ENCODE results near the gene SPRED3.
"Not testable (repeated sequence)": the region's sequence is repeated elsewhere in the genome, so short reads cannot be mapped to it uniquely, and the experiment has no call there.

SPRED3 gene

DNA sequence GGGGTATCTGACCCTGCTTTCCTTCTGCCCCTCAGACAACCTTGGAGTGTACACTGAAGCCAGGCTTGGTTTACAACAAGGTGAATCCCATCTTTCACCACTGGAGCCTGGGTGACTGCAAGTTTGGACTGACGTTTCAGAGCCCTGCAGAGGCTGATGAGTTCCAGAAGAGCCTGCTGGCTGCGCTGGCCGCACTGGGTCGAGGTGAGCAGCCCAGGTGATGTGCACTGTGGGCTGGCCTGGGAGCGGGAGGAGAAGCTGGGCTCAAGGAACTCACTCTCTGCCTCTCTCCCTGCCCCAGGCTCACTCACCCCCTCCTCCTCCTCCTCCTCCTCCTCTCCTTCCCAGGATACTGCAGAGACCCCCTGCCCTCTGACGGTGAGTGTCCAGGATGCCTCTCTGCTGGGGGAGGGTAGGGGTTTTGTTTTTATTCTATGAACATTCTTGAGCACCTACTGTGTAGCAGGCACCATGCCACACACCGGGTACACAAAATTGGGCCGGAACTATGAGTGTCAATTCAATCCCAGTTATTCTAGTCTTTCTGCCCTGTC is 3.5 kb downstream of the SPRED3 start:
- DNase-seq (ENCODE audit: low spot score): no peak

DNA sequence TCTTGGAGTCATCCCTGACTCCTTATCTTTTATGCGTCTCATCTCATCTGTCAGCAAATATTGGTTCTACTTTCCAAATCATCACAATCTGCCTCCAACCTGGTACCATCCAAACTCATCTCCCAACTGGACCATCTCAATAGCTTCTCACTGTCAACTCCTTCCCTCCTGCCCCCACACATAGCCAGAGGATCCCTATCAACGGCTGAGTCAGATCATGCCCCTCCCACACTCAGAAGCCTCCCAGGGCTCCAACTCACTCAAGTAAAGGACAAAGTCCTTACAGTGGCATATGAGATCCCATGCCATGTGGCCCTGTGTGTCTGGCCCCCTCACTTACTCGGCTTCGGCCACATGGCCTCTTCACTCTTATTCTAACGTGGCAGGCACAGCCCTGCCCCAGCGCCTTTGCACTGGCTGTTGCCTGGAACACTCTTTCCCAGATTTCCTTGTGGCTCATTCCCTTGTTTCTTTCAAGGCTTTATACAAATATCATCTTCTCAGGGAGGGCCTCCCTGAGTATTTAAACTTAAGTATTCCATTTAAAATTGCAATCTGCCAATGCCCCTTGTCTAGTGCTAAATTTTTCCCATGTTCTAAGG is 4.3 kb downstream of the SPRED3 start:
- no peak for DNase-seq (ENCODE audit: low spot score)

DNA sequence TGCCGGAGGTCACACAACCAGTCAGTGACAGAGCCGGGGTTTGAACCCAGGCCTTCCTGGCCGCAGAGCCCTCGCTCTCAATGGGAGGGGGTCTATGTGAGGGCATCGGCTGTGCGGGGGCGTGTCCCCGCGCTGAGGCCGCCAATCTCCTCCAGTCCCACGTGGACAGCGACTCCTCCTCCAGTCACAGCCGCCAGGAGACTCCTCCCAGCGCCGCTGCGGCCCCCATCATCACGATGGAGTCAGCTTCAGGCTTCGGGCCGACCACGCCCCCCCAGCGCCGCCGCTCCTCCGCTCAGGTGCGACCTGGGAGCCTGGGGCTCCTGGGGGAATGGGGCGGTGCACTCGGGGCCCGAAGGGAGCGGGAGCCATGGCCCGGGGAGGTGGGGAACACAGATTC is 6.0 kb downstream of the SPRED3 start:
- DNase-seq (ENCODE audit: low spot score): no peak

DNA sequence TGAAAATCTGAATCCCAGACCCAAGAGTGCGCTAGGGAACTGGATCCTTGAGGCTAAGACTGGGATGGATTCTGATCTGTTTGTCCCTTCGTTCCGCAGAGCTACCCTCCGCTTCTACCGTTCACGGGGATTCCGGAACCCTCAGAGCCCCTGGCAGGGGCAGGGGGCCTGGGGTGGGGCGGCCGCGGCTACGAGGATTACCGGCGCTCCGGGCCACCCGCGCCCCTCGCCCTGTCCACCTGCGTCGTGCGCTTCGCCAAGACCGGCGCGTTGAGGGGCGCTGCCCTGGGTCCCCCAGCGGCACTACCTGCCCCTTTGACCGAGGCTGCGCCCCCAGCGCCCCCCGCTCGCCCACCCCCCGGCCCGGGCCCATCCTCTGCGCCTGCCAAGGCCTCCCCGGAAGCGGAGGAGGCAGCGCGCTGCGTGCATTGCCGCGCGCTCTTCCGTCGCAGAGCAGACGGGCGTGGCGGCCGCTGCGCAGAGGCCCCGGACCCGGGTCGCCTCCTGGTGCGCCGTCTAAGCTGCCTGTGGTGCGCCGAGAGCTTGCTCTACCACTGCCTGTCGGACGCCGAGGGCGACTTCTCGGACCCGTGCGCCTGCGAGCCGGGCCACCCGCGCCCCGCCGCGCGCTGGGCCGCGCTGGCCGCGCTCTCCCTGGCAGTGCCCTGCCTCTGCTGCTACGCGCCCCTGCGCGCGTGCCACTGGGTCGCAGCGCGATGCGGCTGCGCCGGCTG is 7.1 kb downstream of the SPRED3 start:
- DNase-seq (ENCODE audit: low spot score): no peak

DNA sequence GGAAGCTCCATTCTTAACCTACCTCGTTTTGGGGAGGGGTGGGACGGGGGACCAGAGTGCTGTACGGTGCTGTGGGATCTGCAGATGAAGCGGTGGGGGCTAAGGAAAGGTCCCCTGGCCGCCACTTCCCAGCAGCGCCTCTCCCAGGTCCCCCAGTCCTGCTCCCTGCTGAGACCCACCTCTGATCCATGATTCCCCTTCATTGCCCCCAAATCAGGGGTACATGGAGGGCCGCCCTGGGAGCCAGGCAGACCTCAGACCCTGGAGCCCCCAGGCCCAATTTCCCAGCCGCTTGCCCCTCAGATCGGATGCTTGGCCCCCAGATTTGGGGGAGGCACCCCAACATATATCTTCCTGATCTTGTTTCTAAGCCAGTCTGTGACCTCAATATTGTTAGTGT is 10.6 kb downstream of the SPRED3 start:
- no peak for DNase-seq (ENCODE audit: low spot score)

DNA sequence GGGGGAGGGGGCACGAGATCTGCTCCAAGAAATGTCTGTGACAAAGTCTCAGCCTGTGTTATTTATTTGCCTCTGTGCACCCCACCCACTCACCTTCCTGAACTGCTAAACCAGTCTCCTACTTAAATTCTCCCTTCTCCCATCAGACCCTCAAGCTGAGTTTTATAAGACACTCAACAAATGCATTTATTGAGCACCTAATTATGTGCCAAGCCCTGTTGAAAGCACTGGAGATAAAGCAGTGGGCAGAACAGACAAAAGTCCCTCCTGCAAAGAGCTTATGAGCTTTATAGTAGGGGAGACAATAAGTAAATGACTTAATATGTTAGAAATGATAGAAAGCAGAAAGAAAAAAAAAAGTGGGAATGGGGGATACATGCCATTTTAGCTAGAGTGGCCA is 11.0 kb downstream of the SPRED3 start:
- no peak for DNase-seq (ENCODE audit: low spot score)

DNA sequence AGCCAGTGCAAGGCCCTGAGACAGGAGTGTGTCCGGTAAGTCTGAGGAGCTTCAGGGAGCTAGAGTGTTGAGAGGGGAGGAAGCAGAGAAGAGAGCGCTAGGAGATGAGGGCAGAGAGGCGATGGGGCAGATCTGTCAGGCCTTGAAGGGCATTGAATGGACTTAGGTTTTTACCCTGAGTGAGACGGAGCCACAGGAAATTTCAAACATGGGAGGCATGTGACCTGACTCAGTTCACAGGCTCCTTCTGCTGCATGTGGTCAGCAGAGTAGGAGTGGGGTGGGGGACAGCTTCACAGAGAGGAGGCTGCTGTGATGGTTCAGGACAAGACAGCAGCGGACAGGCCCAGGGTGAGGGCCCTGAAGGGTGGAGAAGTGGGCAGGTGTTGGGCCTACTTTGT is 11.9 kb downstream of the SPRED3 start:
- no peak for DNase-seq (ENCODE audit: low spot score)

DNA sequence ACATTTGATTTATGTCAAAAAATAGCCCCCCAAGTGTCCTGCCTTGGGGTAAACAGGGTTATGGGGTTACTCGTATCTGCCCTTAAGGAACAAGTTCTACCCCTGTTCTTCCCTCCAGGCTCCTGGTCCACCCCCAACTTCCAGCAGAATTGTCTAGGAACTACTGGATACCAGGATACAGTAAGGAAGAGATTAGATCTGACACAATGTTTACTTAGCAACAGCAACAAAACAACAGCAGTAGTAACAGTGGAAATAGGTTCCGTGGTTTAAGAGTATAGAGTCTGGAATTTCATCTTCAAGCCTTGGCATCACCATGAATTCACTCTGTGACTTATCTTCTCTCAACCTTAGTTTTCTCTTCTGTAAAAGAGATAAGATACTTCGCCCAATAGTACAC is 12.7 kb downstream of the SPRED3 start:
- DNase-seq (ENCODE audit: low spot score): no peak

DNA sequence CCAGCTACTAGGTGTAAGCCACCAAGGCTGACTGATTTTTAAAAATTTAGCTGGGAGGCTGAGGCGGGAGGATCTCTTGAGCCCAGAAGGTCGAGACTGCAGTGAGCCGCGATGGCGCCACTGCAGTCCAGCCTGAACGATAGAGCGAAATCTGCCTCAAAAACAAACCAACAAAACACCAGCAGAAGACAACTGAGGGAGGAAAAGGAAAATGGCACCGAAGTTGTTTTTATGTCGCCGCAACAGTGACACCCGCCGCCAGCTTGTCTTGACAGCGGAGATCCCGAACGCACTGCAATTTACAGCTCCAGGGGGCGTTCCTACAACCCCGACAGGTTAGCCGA is 14.1 kb downstream of the SPRED3 start:
- no peak for DNase-seq (ENCODE audit: low spot score)

DNA sequence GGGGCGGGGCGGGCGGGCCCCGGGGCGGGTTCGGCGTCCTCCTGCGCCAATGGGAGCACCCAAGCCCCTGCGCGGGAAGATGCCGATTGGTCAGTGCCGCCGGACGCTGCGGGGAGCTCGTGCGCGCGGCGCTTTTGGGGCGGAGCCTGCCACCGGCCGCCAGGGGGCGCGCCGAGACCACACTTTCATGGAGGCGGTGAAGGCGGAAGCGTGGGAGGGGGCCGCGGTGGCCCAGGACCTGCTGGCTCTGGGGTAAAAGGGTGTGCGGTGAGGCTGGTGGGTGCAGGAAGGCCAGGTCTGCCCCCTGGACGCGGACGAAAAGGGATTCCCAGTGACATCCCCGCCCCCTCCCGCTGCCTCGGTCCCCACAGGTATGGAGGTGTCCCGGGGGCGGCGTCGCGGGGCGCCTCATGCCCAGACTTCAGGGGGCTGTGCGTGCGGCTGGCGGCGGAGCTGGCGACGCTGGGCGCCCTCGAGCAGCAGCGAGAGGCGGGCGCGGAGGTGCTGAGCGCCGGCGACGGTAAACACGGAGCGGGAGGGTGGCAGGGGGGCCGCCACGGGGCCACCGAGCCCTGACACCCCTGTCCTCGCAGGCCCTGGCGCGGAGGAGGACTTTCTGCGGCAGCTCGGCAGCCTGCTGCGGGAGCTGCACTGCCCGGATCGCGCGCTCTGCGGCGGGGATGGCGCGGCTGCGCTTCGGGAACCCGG is 14.6 kb downstream of the SPRED3 start, which contains the start of gene FAM98C:
Gene FAM98C (plus strand): TSS at position 127 of the 708 bp plus-strand sequence. CDS start 61 bp downstream, at position 188.
- DNase-seq (ENCODE audit: low spot score): peak; percentile 96

DNA sequence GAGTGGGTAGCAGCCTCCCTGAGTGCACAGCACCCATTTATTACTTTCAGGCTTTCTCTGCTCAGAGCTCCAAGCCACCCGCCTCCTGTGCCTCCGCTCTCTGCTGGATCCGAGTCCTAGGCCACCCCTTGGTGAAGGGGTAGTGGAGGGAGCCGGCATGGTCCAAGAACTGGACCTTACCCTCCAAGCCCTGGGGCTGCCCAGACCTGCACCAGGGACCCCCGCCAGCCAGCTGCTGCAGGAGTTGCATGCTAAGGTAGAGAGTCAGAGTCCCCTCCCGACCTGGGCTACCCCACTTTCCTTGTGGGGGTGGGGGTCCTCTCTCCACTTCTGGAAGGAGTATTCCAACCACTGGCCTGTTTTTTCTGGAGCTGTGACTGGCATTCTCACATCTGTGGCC is 16.4 kb downstream of the SPRED3 start:
- no peak for DNase-seq (ENCODE audit: low spot score)

DNA sequence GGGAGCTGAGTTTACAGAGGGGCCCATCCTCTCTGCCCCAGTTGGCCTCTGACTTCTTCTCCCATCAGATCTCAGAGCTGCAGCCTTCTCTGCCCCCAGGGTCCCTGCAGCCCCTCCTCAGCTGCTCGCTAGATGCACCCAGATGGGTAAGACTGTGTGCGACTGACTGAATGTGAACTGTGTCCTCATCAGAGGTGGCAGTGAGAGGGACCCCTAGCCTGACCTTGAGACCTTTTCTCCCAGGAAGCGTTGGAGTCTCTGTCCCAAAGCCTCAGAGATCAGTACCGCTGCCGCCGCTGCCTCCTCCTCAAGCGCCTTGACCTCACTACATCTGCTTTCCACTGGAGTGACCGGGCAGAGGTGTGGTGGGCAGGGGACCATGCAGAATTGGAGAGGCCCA is 16.8 kb downstream of the SPRED3 start:
- DNase-seq (ENCODE audit: low spot score): no peak

DNA sequence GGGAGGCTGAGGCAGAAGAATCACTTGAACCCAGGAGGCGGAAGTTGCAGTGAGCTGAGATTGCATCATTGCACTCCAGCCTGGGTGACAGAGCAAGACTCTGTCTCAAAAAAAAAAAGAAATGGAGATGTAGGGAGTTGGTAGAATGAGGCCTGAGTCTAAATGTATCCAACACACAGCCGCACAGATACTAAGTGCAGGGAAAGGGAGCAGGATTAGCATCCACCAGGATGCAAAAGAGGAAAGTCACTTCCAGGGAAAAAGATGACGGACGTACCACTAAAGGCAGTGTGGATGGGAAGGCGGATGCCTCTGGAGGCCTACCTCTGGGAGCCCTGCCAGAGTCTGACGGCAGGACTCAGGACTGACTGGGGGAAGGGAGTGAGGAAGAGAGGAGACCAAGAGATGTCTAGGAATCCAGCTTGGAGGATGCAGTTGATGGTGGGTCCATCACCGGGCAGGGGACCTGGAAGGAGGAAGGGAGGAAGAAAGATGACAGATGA is 21.2 kb downstream of the SPRED3 start:
- no peak for DNase-seq (ENCODE audit: low spot score)

DNA sequence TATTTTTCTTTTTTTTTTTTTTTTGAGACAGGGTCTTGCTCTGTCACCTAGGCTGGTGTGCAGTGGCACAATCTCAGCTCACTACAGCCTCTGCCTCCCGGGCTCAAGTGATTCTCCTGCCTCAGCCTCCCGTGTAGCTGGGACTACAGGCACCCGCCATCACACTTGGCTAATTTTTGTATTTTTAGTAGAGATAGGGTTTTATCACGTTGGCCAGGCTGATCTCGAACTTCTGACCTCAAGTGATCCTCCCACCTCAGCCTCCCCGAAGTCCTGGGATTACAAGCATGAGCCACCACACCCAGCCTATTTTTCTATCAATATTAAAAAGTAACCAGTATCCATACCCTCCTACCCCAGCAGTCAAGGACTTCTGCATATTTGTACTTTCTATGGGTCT is 21.9 kb downstream of the SPRED3 start:
- not testable (repeated sequence) for DNase-seq (ENCODE audit: low spot score)

DNA sequence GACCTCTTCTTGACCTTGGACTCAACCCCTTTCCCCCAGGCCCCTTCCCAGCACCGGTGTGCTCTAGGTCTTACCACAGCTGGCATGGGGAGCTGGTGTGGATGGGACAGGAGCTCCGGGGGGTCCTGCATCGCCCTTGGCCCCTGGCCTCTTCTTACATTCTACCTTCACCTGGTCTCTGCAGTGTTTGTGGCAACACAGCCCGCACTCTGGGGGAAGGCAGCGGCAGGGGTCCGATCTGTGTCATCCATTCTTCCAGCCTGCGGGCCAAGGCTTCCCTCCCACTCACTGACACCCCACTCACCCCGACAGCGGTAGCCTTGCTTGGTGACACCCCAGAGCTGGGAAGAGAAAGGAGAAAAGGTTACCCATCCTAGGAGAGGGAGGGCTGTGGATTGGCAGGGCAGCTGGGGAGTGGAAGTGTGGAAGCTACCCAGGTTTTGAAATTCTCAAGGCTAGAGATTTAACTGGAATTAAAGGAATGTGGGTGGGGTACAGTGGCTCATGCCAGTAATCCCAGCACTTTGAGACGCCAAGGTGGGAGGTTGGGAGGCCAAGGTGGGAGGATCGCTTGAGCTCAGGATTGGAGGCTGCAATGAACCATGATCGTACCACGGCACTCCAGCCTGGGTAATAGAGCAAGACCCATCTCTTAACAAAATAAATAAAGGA is 22.7 kb downstream of the SPRED3 start:
- no peak for DNase-seq (ENCODE audit: low spot score)

DNA sequence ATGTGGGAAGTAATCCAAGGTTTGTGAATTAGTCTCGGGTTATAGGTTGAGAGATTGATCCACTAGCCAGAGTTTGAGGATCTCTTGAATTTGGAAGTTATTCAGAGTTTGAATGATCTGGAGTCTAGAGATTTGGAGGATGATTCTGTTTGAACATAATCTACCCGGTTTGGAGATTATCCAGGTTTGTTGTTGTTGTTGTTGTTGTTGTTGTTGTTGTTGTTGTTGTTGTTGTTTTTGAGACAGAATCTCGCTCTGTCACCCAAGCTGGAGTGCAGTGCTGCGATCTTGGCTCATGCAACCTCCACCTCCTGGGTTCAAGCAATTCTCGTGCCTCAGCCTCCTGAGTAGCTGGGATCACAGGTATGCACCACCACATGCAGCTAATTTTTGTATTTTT is 23.4 kb downstream of the SPRED3 start:
- DNase-seq (ENCODE audit: low spot score): not testable (repeated sequence)

DNA sequence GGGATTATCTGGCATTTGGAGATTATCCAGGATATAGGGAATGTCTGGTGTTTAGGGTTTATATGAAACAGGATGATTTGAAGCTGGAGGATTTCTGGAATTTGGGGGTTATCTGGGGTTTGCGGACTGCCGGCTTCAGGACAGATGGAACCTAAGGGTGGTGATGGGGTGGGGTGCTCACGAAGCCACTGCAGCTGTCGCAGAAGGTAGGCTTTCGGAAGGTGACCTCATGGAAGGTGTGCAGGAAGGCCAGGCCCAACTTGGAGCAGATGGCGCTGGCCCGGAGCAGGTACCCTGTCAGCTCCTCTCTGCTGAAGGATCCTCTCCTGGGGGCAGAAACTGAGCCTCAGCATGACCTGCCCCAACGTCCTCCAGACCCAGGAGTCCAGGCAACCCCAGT is 24.0 kb downstream of the SPRED3 start:
- no peak for DNase-seq (ENCODE audit: low spot score)

DNA sequence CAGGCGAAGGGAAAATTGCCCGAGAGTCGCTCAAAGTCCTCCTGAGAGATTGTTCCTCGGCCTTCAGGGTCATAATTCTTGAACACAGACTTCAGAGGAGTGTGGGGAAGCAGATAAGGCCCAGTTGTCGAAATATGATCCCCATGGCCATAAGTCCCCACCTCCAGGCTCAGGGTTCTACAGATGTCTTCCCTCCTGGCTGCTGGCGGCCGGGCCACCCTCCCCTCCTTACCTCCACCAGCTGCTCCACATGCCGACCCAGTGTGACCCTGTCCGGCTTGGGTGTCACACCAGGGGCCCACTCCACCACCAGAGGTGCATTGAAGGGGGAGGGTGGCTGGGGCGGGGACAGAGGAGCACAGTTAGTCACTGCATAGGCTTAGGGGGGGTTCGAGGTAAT is 24.5 kb downstream of the SPRED3 start:
- no peak for DNase-seq (ENCODE audit: low spot score)

DNA sequence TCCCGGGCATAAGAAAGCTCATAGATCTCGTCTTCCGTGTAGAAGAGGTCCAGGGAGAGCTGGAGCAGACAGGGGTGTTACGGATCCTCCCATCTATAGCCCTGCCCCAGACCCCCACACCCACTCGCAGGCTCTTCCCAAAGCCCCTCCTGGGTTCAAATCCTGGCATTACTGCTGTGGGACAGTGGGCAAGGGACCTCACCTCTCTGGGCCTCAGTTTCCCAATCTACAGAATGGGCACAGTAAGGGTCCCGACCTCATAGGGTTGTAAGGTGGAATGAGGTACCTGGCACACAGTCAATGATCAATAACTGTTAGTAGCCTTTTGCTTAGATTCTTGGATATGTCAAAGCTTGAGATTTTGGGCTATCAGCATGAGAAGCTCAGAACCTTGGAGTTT is 24.9 kb downstream of the SPRED3 start:
- no peak for DNase-seq (ENCODE audit: low spot score)

DNA sequence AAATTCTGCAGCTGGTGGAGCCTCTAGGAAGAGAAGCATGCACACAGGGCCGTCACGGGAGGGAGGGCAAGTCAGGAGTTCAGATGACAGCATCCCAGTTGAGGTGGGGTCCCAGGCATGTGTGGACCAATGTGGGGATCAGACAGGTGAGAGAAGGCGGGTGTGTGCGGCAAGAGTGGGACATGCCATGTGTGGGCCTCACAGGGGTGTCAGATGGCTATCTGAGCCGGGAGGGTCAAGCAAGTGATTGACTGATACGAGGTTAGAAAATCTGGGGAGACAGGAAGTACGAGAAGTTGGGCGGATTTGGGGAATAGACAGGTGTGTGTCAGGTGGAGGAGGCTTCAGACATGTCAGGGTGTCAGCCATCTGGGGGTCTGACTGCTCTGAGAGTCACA is 28.6 kb downstream of the SPRED3 start:
- no peak for DNase-seq (ENCODE audit: low spot score)

DNA sequence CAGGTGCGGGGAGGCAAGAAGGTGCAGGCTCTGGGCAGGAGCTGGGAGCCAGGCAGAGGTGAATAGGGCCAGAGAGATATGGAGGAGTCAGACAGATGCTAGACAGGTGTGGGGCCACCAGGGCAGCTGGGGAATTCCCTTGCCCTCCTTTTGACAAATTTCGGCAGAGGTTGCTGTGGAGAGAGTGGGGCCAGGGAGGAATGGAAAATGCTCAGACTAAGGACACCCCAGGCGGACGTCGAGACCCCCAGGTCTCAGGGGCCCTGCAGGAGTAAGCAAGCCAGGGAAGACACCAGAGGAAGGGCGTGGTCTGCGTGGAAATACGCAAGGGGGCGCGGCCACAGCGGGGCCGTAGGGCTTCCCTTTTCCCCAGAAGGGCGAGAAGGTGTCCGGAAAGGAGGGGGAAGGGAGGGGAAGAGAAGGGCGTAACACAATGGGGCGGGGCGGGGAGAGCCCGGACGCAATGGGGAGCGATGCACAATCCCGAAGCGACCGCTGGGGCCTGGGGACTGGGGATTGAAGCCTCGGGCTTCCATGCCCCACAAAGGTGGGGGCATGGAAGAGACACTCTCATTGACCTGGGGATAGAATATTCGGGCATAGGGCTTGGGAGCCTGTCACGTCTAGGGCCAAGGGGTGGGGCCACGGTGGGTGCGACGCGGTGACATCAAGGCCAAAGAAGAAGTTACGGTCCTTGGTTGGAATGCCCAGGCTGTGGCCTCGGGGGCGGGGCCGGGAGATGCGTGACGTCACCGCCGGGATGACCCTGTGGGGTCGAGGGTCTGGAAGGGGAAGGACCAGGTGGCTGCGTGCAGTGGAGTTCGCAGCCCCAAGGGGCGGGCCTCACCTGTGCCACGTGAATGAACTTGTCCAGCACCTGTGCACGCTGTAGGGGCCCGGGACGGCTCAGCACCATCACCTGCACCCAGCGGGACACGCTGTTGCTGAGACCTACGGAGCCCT is 29.3 kb downstream of the SPRED3 start:
- no peak for DNase-seq (ENCODE audit: low spot score)

Measured in globus pallidus (tissue), 1 donor.